Activated CD8-positive, alpha-beta memory T cell treated with anti-CD3 and anti-CD28 coated beads, Interleukin-2, amount 50 U/mL, for 4 hours (primary cell): Measurements from ENCODE around the gene BRAF.
A peak's percentile ranks its signal among the peaks of the same experiment; 100 is the strongest.
"Not testable (repeated sequence)": the region's sequence is repeated elsewhere in the genome, so short reads cannot be mapped to it uniquely, and the experiment has no call there.

Experiments
- DNase-seq: peaks from one replicate; pipeline ENCODE4 v3.0.0-alpha.2; 2020

BRAF gene

GRCh38 chr7:140702774-140703173, 222.0 kb downstream of the BRAF start:
- no peak for DNase-seq

- DNase-seq = no peak
These were observed 226.3 kb downstream of the BRAF start for GRCh38 chr7:140698477-140698876.

DNA sequence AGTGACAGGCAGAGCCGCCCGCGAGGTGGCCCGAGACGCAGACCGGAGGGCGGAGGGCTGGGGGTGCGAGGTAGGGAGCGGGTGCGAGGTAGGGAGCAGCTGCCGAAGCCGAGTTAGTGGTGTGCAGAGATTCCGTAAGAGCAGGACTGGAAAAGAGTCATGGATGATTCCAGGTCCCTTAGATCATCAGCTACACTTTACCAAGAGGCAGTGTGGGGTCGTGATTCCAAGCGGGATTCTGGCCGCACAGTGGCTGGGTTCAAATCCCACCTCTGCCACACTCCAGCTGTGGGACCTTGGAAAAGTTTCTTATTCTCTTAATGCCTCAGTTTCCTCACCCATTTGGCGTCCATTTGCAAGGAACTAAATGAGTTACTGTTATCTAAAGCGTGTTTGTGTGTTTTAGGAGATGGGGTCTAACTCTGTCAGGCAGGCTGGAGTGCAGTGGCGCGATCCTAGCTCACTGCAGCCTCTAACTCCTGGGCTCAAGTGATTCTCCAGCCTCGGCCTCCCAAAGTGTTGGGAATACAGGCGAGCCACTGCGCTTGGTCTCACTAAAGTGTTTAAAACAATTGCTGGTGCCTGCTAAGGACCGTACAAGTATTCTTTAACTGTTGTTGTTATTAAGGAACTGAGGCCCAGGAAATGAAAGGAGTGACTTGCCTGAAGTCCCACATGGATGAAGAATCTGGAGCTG, 227.1 kb downstream of the BRAF start:
- no peak for DNase-seq

DNA sequence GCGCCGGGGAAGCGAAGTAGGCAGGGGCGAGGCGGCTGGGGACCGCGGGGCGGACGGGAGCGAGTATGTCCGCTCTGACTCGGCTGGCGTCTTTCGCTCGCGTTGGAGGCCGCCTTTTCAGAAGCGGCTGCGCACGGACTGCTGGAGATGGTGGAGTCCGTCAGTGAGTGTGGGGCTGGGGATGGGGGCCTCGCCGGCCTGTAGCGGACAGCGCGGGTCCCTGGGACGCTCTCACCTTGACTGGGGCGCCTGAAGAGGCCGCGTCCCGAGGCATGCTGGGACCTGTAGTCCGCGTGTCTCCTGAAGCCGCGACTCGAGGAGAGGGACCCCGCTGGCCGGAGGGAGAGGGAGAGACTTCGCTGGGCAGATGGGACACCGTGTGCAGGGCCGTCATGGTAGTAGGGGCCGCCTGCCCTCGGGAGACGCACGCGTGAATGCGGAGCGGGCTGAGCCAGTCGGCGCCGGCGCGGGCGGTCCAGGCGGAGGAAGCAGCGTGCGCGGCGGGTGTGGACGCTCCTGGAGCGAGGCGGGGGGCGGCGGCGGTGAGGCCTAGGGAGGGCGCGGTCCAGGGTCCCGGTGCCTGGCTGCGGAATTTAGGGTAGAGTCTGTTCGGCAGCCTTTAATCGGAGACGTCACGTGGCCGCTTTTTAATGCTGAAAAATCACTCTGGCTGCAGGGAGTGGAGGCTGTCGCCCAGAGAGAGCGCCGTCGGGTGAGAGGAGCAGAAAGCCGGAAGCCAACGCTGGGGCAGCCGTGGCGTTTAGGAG, 227.9 kb downstream of the BRAF start, which contains the start of gene NDUFB2:
Gene NDUFB2 (plus strand): TSS at position 29 of the 767 bp plus-strand sequence. CDS start 37 bp downstream, at position 66.
- DNase-seq = peak; percentile 74

- peak; percentile 97 for DNase-seq
These were observed 228.6 kb downstream of the BRAF start for GRCh38 chr7:140696024-140696679.

GRCh38 chr7:140695381-140695780, 229.3 kb downstream of the BRAF start:
- DNase-seq = no peak

DNA sequence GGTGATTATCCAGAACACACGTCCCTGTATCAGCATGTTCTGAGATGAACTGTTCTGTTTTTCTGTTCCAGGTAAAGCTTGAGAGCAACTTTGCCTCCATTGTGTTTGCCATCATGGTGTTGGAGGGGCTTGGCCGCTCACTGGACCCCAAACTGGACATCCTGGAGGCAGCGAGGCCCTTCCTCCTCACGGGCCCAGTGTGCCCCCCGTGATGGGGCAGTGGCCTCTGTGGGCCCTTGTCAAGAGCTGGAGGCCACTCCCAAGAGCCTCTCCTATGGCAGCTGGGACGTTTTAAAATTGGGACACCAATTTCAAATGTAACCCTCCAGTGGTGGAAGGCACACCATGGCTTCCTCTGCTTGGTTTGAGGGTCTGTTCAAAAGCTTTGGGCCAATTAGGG, 230.1 kb downstream of the BRAF start:
- DNase-seq = no peak

- not testable (repeated sequence) for DNase-seq
These were observed 230.9 kb downstream of the BRAF start for GRCh38 chr7:140693849-140694248.

DNA sequence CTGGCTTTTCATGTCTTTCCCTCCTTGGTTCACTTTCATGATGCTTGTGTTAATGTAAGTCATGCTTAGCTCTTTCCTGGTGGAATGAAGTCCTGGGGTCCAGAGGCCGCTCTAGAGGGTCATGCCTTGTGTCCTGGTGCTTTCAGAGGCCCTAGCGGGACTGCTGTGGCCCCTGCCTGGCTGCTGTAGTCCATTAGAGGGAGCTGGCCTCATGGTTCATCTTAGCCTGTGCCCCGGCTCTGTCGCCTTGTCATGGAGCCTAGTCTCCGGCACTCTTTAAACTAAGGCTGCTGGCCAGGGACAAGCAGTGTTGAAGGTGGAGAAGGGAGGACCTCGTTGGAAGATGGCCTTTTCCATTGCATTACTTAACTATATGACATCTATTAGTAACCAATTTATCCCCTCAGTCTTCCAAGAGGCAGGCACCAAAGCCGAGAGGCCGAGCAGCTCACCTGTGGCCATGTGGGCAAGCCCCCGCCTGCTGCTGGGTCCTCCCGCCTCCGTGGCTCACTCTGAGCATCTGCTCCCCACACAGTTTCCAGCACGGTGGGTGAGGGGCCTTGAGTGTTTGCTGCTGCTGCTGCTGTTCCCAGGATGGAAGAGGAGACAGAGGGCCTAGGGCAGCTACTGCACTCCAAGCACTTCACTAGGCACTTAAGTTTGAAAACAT, 233.2 kb downstream of the BRAF start:
- no peak for DNase-seq

GRCh38 chr7:140689199-140690152, 235.3 kb downstream of the BRAF start:
- no peak for DNase-seq

DNA sequence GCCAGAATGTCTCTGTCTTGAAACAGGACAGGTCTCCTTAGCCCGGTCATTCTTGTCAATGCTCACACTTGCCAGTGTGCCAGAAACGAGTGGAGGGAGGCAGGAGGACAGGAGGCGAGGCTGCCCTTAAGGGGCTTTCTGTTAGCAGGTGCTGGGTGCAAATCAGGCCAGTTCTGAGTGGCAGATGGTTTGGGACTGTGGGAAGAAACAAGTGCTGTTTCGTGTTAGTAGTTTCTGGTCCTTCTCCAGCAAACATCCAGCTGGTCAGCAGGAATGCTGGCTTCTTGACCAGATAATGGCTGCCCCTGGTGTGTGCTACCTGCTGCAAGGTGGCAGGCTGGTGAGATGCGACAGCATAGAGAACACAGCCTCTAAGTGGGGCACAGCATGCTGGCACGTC, 236.4 kb downstream of the BRAF start:
- no peak for DNase-seq

DNA sequence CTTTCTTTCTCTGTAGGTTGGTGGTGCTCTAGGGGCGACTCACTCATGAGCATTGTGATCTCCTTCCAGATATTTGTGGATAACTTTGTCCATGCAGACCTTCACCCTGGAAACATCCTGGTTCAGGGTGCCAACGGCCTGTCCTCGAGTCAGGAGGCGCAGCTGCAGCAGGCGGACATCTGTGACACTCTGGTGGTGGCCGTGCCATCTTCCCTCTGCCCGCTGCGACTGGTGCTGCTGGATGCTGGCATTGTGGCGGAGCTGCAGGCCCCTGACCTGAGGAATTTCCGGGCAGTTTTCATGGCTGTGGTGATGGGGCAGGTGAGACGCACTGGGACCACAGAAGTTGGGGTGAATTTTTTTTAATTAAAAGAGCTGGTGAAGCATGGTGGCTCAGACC, 237.8 kb downstream of the BRAF start:
- DNase-seq = no peak

GRCh38 chr7:140685407-140686087, 239.2 kb downstream of the BRAF start:
- DNase-seq = no peak

DNA sequence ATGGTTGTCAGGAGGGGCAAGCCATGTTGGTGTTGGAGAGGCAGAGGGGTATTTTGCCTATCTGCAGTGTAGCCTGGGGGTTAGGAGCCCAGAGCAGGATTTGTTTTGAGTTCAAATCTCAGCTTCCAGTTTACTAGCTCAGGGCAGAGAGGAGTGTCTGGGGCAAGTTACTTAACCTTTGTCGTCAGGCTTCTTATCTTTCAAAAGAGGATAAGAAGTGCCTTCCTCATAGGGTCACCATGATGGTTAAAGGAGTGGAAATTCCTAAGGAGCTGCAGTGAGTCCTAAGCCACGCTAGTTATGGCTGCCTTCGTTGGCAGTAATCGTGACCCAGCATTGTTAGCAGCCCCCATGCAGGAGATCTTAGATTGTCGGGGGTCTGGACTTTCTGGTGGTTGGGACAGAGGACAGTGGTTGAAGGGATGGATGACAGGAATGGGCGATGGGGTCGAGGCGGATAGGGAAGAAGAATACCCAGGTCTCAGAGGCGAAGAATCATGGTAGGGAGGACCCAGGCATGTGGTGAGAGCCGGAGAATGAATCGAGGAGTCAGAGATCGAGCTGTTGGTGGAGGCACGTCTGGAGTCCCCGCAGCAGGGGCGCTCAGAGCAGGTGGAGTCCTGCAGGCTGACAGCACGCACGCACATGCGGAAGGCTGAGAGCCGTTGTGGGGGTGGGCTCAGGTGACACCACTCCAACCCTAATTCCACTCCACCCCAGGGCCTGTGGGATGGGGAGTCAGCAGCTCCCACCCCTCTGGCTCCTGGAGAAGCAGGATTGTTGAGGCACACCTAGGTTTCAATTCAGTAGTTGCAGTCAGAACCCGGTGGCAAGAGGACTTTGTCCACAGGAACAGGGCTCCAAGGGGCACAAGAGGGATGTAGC, 240.4 kb downstream of the BRAF start:
- DNase-seq = no peak

- DNase-seq = no peak
These were observed 241.1 kb downstream of the BRAF start for GRCh38 chr7:140683657-140684056.

DNA sequence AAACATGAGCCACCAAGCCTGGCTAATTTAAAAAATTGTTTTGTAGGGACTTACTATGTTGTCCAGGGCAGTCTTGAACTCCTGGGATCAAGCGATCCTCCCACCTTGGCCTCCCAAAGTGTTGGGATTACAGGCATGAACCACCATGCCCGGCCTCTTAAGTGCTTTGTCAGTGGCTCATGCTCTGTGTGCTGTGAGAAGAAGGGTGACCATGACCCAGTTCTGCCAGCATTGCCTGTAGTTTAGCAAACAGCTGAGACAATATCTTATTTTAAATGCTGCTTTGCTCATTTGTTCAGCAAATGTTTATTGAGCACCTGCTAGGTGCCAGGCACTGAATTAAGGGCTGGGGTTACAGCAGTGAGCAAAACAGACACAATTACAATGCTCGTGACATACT, 243.0 kb downstream of the BRAF start:
- DNase-seq = no peak

GRCh38 chr7:140680886-140681285, 243.8 kb downstream of the BRAF start:
- DNase-seq = no peak

- no peak for DNase-seq
These were observed 245.5 kb downstream of the BRAF start for GRCh38 chr7:140679186-140679585.

GRCh38 chr7:140678816-140679130, 246.0 kb downstream of the BRAF start:
- DNase-seq = no peak

GRCh38 chr7:140678081-140678815, 246.5 kb downstream of the BRAF start:
- no peak for DNase-seq
